Nephron (organoid): ENCODE data around the gene CORO7.

Experiments used
- H3K27ac Mint-ChIP-seq, 3 experiments: 2 replicates each; pipeline ENCODE4 v1.8.0; 2020; ENCODE audit warnings: mixed read lengths in 3 of 3, mild to moderate bottlenecking in 2 of 3, moderate library complexity in 1 of 3
- H3K27me3 Mint-ChIP-seq: 2 replicates; pipeline ENCODE4 v1.8.0; 2021; ENCODE audit warnings: low read depth, mild to moderate bottlenecking, moderate library complexity, mixed read lengths
- H3K36me3 Mint-ChIP-seq: 2 replicates; pipeline ENCODE4 v1.8.0; 2020; ENCODE audit warnings: low read depth, mixed read lengths
- H3K4me1 Mint-ChIP-seq: 2 replicates; pipeline ENCODE4 v1.8.0; 2020; ENCODE audit warnings: mixed read lengths
- H3K4me3 Mint-ChIP-seq, 3 experiments: 2 replicates each; pipeline ENCODE4 v1.8.0; 2020; ENCODE audit warnings: mild to moderate bottlenecking in 3 of 3, mixed read lengths in 3 of 3, moderate library complexity in 2 of 3
- H3K9me3 Mint-ChIP-seq: 2 replicates; pipeline ENCODE4 v1.8.0; 2020; ENCODE audit warnings: mixed read lengths
- CTCF ChIP-seq, 3 experiments: fragments of 200-600 bp; sonication (generic); IDR thresholded peaks; one replicate each; pipeline ENCODE4 v1.5.0; 2021; ENCODE audit warnings: antibody characterized with exemption in 3 of 3; ENCODE audit not compliant: unreplicated experiment in 3 of 3

CORO7 gene

GRCh38 chr16:4455081-4455480 lies 38.7 kb upstream of the CORO7 start:
- Mint-ChIP-seq H3K4me1 (peaks cover 33% of the 10 kb centered on the region), H3K27me3 (no peaks in the 10 kb centered on the region)
- no peak for TF ChIP-seq CTCF (IDR thresholded peaks at IDR 0.05; ENCODE audit: unreplicated experiment in 3 of 3)

GRCh38 chr16:4454623-4455022 lies 38.2 kb upstream of the CORO7 start:
- Mint-ChIP-seq H3K4me3 (no peak overlapping the region), H3K27ac (peak overlapping the region in 1 of 3 experiments; percentile 51), H3K4me1 (peaks cover 33% of the 10 kb centered on the region), H3K27me3 (no peaks in the 10 kb centered on the region), H3K36me3 (peaks cover 42% of the 10 kb centered on the region), H3K9me3 (no peaks in the 10 kb centered on the region)
- TF ChIP-seq CTCF (IDR thresholded peaks at IDR 0.05; ENCODE audit: unreplicated experiment in 3 of 3), result no peak

More at GRCh38 chr16:4455081-4455480, 38.7 kb upstream of the CORO7 start:
- Mint-ChIP-seq H3K4me3 (no peak overlapping the region), H3K36me3 (peaks cover 41% of the 10 kb centered on the region), H3K27ac (no peak overlapping the region), H3K9me3 (no peaks in the 10 kb centered on the region)

GRCh38 chr16:4452674-4453073 lies 36.3 kb upstream of the CORO7 start:
- Mint-ChIP-seq H3K4me3 (no peak overlapping the region), H3K36me3 (peaks cover 46% of the 10 kb centered on the region), H3K4me1 (peaks cover 26% of the 10 kb centered on the region), H3K27ac (peak overlapping the region in 1 of 3 experiments; percentile 17), H3K27me3 (no peaks in the 10 kb centered on the region), H3K9me3 (no peaks in the 10 kb centered on the region)
- TF ChIP-seq CTCF (IDR thresholded peaks at IDR 0.05; ENCODE audit: unreplicated experiment in 3 of 3), result no peak

- Mint-ChIP-seq H3K36me3 (peaks cover 54% of the 10 kb centered on the region), H3K27ac (peak overlapping the region; percentile 53 to 73 (median 58)), H3K4me1 (peaks cover 26% of the 10 kb centered on the region), H3K27me3 (no peaks in the 10 kb centered on the region), H3K9me3 (no peaks in the 10 kb centered on the region), H3K4me3 (no peak overlapping the region)
- no peak for TF ChIP-seq CTCF (IDR thresholded peaks at IDR 0.05; ENCODE audit: unreplicated experiment in 3 of 3)
Measured at GRCh38 chr16:4450931-4451519, 34.6 kb upstream of the CORO7 start.

- TF ChIP-seq CTCF (IDR thresholded peaks at IDR 0.05; ENCODE audit: unreplicated experiment in 3 of 3), result no peak
- H3K27me3 Mint-ChIP-seq, result no peaks in the 10 kb centered on the region
Measured at GRCh38 chr16:4450430-4450829, 34.0 kb upstream of the CORO7 start.

GRCh38 chr16:4443986-4444385 lies 27.6 kb upstream of the CORO7 start:
- TF ChIP-seq CTCF (IDR thresholded peaks at IDR 0.05; ENCODE audit: unreplicated experiment in 3 of 3), result no peak
- Mint-ChIP-seq H3K27me3 (no peaks in the 10 kb centered on the region), H3K9me3 (no peaks in the 10 kb centered on the region), H3K27ac (no peak overlapping the region), H3K36me3 (peaks cover 73% of the 10 kb centered on the region), H3K4me1 (no peaks in the 10 kb centered on the region), H3K4me3 (no peak overlapping the region)

More at GRCh38 chr16:4450430-4450829, 34.0 kb upstream of the CORO7 start:
- Mint-ChIP-seq H3K4me3 (no peak overlapping the region), H3K4me1 (peaks cover 26% of the 10 kb centered on the region), H3K36me3 (peaks cover 55% of the 10 kb centered on the region), H3K9me3 (no peaks in the 10 kb centered on the region), H3K27ac (peak overlapping the region in 2 of 3 experiments; percentile 42 to 73)
